OCI-LY7 (cell line): ENCODE results near the gene APOA1. TPM values are rescaled to one million over a fixed set of nuclear protein-coding genes. Genes with fewer than 3 reads are reported as not detected.
A peak's percentile ranks its signal among the peaks of the same experiment; 100 is the strongest.

Source experiments
- Bru-seq: library from RNA; stranded (reverse); fragments of 400-500 nt; gene quantifications from one replicate; lab custom pipeline; 2021; lab: Mats Ljungman, UMichigan
- BruChase-seq, 2 experiments: library from RNA; stranded (reverse); fragments of 400-500 nt; gene quantifications; one replicate each; lab custom pipeline; 2021; lab: Mats Ljungman, UMichigan
- BruUV-seq: library from RNA; stranded (reverse); fragments of 400-500 nt; replicated peaks from 2 replicates; lab custom pipeline; 2021; lab: Mats Ljungman, UMichigan
- CTCF ChIA-PET: fragments of 300-600 bp; sonication (Branson Sonifier 250); formaldehyde crosslinking; loops from one replicate; lab custom pipeline; 2022; ENCODE audit warnings: antibody characterized with exemption; ENCODE audit not compliant: unreplicated experiment; lab: Charles Lee
- POLR2A ChIA-PET: fragments of 300-600 bp; sonication (Branson Sonifier 250); formaldehyde crosslinking; loops from one replicate; lab custom pipeline; 2022; ENCODE audit warnings: antibody characterized with exemption; lab: Charles Lee
- DNase-seq: peaks from one replicate; pipeline ENCODE4 v3.0.0-alpha.2; 2015; ENCODE audit warnings: low spot score
- H2AFZ ChIP-seq: fragments of 200-600 bp; sonication (generic), shearing (Covaris generic); 2 replicates; pipeline ENCODE4 v1.6.1; 2014; ENCODE audit warnings: mild to moderate bottlenecking, antibody characterized with exemption, low read length, moderate library complexity
- H3K27ac ChIP-seq: fragments of 200-600 bp; sonication (generic); 2 replicates; pipeline ENCODE4 v1.5.1; 2014; ENCODE audit warnings: mixed run types, low read depth, mild to moderate bottlenecking, moderate library complexity, low read length, inconsistent platforms; ENCODE audit not compliant: poor library complexity, severe bottlenecking
- H3K36me3 ChIP-seq: fragments of 200-600 bp; sonication (generic); 2 replicates; pipeline ENCODE4 v1.6.1; 2014; ENCODE audit warnings: mild to moderate bottlenecking, antibody characterized with exemption, low read length, moderate library complexity, mixed read lengths; ENCODE audit not compliant: insufficient read depth
- H3K4me1 ChIP-seq: fragments of 200-600 bp; sonication (generic); 2 replicates; pipeline ENCODE4 v1.5.1; 2014; ENCODE audit warnings: mild to moderate bottlenecking, low read length; ENCODE audit not compliant: insufficient read depth, poor library complexity, severe bottlenecking
- H3K4me2 ChIP-seq: fragments of 200-600 bp; sonication (generic); 2 replicates; pipeline ENCODE4 v1.6.1; 2014; ENCODE audit warnings: mild to moderate bottlenecking, low read length
- H3K4me3 ChIP-seq: fragments of 200-600 bp; sonication (generic); 2 replicates; pipeline ENCODE4 v1.5.1; 2014; ENCODE audit warnings: mild to moderate bottlenecking, low read depth, low read length; ENCODE audit not compliant: poor library complexity, severe bottlenecking
- H3K79me2 ChIP-seq: fragments of 200-600 bp; sonication (generic); 2 replicates; pipeline ENCODE4 v1.6.1; 2016; ENCODE audit warnings: low read depth, mild to moderate bottlenecking, low read length, moderate library complexity, mixed read lengths; ENCODE audit not compliant: insufficient read depth
- H3K9me2 ChIP-seq: fragments of 200-600 bp; sonication (generic); 2 replicates; pipeline ENCODE4 v1.6.1; 2016; ENCODE audit warnings: mild to moderate bottlenecking, low read length, mixed read lengths; ENCODE audit not compliant: insufficient read depth
- H3K9me3 ChIP-seq: fragments of 200-600 bp; sonication (generic); 2 replicates; pipeline ENCODE4 v1.6.1; 2014; ENCODE audit warnings: mild to moderate bottlenecking, mixed run types, low read length, mixed read lengths
- H4K20me1 ChIP-seq: fragments of 200-600 bp; sonication (generic); 2 replicates; pipeline ENCODE4 v1.6.1; 2014; ENCODE audit warnings: mild to moderate bottlenecking, antibody characterized with exemption, low read length, moderate library complexity, mixed read lengths; ENCODE audit not compliant: insufficient read depth
- CTCF ChIP-seq: fragments of 200-600 bp; sonication (generic); conservative IDR thresholded peaks from 2 replicates; pipeline ENCODE4 v1.5.1; 2014; ENCODE audit warnings: mild to moderate bottlenecking, antibody characterized with exemption, low read length, moderate library complexity, mixed read lengths
- EZH2phosphoT487 ChIP-seq: fragments of 200-600 bp; sonication (generic); IDR thresholded peaks from 2 replicates; pipeline ENCODE4 v1.6.1; 2018; ENCODE audit warnings: low read depth, borderline replicate concordance, mild to moderate bottlenecking, mixed run types, antibody characterized with exemption, low read length, moderate library complexity, mixed read lengths
- intact Hi-C: fragments of 100-400 bp; cut with micrococcal nuclease; formaldehyde crosslinking; loops from one replicate; pipeline ENCODE4 v1.10.0; 2022; ENCODE audit not compliant: unreplicated experiment
- long read RNA-seq: library from polyadenylated mRNA; stranded (forward); transcript quantifications from one replicate; pipeline ENCODE4 v2.0.0, GENCODE V29; 2022
- total RNA-seq, 2 experiments: library from RNA; depleted of rRNA in 1 of 2; stranded (reverse); fragments of >200 nt in 1 of 2; shearing (Covaris generic) in 1 of 2; gene quantifications; 2 replicates each; pipeline ENCODE4 v1.2.3, GENCODE V29; 2014 to 2022

The APOA1 gene
- total RNA-seq (2014; rRNA removed; shearing (Covaris generic)) (0.22 TPM in 1 of 2 replicates, not detected in the other), total RNA-seq (2022) (0.41 TPM in 1 of 2 replicates, not detected in the other), Bru-seq, nascent RNA (percentile 12 among the genes with signal in this experiment), BruChase-seq, experiment 1, labeled RNA remaining after a 6-hour chase (not detected), BruChase-seq, experiment 2, labeled RNA remaining after a 2-hour chase (not detected)
- long read RNA-seq = 0 reads

GRCh38 chr11:116837231-116838091, at the start of gene APOA1:
TSS of gene APOA1 (minus strand) at chr11:116837622. CDS start at chr11:116837387, 235 bp downstream.
- no peak within 1 kb of the TSS for H3K4me2 ChIP-seq
- POLR2A ChIA-PET = interaction anchor here (2.6 kb wide), 1 partner anchor 51 kb away, joined by 5 read pairs; no protein-coding TSS in a partner anchor
- DNase-seq = no peak
- BruUV-seq = no TSS peak
- H2AFZ ChIP-seq = no peak within 1 kb of the TSS
- no peaks in the 10 kb centered on the region for H3K79me2 ChIP-seq
- no peak within 1 kb of the TSS for H3K27ac ChIP-seq
- TF ChIP-seq CTCF = no peak
- TF ChIP-seq EZH2phosphoT487 = no peak
- no peaks in the 10 kb centered on the region for H4K20me1 ChIP-seq
- H3K36me3 ChIP-seq = no peaks in the 10 kb centered on the region
- peaks cover 13% of the 10 kb centered on the region for H3K4me1 ChIP-seq
- H3K9me3 ChIP-seq = no peaks in the 10 kb centered on the region
- H3K9me2 ChIP-seq = no peaks in the 10 kb centered on the region
- intact Hi-C loops = loop anchor here (5.0 kb wide), 1 partner anchor 45 kb away; the partner anchor contains the start of gene APOA5
- CTCF ChIA-PET = no interaction called here
- no peak within 1 kb of the TSS for H3K4me3 ChIP-seq

- TF ChIP-seq EZH2phosphoT487 (no peak), CTCF (no peak)
- ChIA-PET CTCF (no interaction called here), POLR2A (interaction anchor here (1.3 kb wide), 1 partner anchor 214 kb away, joined by 4 read pairs; no protein-coding TSS in a partner anchor)
- BruUV-seq = no TSS peak
- no peak overlapping the region for H2AFZ ChIP-seq
- H3K27ac ChIP-seq = no peak overlapping the region
- intact Hi-C loops = no loop called here
- H3K4me1 ChIP-seq = peaks cover 7% of the 10 kb centered on the region
- no peak for DNase-seq
- peaks cover 5% of the 10 kb centered on the region; the same call in 1 of the 2 replicates for H3K36me3 ChIP-seq
- no peaks in the 10 kb centered on the region for H3K9me3 ChIP-seq
- no peak overlapping the region for H3K4me3 ChIP-seq
- H3K79me2 ChIP-seq = no peaks in the 10 kb centered on the region
- no peaks in the 10 kb centered on the region for H3K9me2 ChIP-seq
- no peak overlapping the region for H3K4me2 ChIP-seq
- no peaks in the 10 kb centered on the region for H4K20me1 ChIP-seq
Observed at GRCh38 chr11:116885951-116886655, 48.7 kb upstream of the APOA1 start.
